Left ventricle myocardium superior (tissue), 1 donor: Measurements from ENCODE around the gene TRERF1. TPM values are rescaled to one million over a fixed set of nuclear protein-coding genes. Genes with fewer than 3 reads are reported as not detected.
A peak's percentile ranks its signal among the peaks of the same experiment; 100 is the strongest.
"Not testable (repeated sequence)": the region's sequence is repeated elsewhere in the genome, so short reads cannot be mapped to it uniquely, and the experiment has no call there.

ENCODE experiments used
- ATAC-seq: fragments of 200-7000 bp; cut with Tn5 transposase; one replicate; pipeline ENCODE4 v1.9.1; 2020; ENCODE audit warnings: mild to moderate bottlenecking, moderate library complexity
- DNase-seq: peaks from one replicate; pipeline ENCODE4 v3.0.0-alpha.2; 2020
- intact Hi-C: fragments of 100-400 bp; cut with micrococcal nuclease; formaldehyde crosslinking; loops from one replicate; pipeline ENCODE4 v1.11.0; 2022
- total RNA-seq: library from RNA; stranded (reverse); fragmentation: NEBNext Ultra II Directional; extraction: Animal tissue kit (Norgen Biotek cat#: 25700); gene quantifications from one replicate; pipeline ENCODE4 v1.2.1, GENCODE V29; 2021
- donor health status: DM: no; HTN: yes; CAD: no; lungs with severe emphysema.

TRERF1 gene
- total RNA-seq, 1 donor from 2014 or later: 1.8 TPM

- ATAC-seq (no peak), DNase-seq (no peak)
- intact Hi-C loops: no loop called here
These were observed 254.0 kb downstream of the TRERF1 start for GRCh38 chr6:42197555-42198362.

GRCh38 chr6:42195415-42195814, 256.3 kb downstream of the TRERF1 start:
- intact Hi-C loops: no loop called here
- DNase-seq (no peak), ATAC-seq (no peak)

GRCh38 chr6:42194056-42194455, 257.7 kb downstream of the TRERF1 start:
- DNase-seq (no peak), ATAC-seq (no peak)
- intact Hi-C loops: no loop called here

GRCh38 chr6:42193491-42193894, 258.2 kb downstream of the TRERF1 start:
- DNase-seq (no peak), ATAC-seq (no peak)
- intact Hi-C loops: no loop called here

GRCh38 chr6:42192385-42192784, 259.3 kb downstream of the TRERF1 start:
- DNase-seq, ATAC-seq, intact Hi-C loops: not testable (repeated sequence)

- DNase-seq: no peak
- ATAC-seq: peak; percentile 43
- intact Hi-C loops: no loop called here
These were observed 261.1 kb downstream of the TRERF1 start for GRCh38 chr6:42190554-42191183.

- ATAC-seq (no peak), DNase-seq (no peak)
- intact Hi-C loops: no loop called here
These were observed 263.3 kb downstream of the TRERF1 start for GRCh38 chr6:42188406-42188805.

GRCh38 chr6:42185597-42185996, 266.1 kb downstream of the TRERF1 start:
- peak; percentile 66 for ATAC-seq

GRCh38 chr6:42184475-42184874, 267.3 kb downstream of the TRERF1 start:
- ATAC-seq: no peak
- DNase-seq: no peak
- intact Hi-C loops: no loop called here

More at GRCh38 chr6:42185597-42185996, 266.1 kb downstream of the TRERF1 start:
- intact Hi-C loops: no loop called here
- no peak for DNase-seq

GRCh38 chr6:42182101-42182500, 269.6 kb downstream of the TRERF1 start:
- intact Hi-C loops: no loop called here
- no peak for DNase-seq
- ATAC-seq: no peak

- ATAC-seq: no peak
- no peak for DNase-seq
- intact Hi-C loops: no loop called here
These were observed 271.8 kb downstream of the TRERF1 start for GRCh38 chr6:42179945-42180313.

GRCh38 chr6:42179261-42179944, 272.3 kb downstream of the TRERF1 start:
- ATAC-seq (no peak), DNase-seq (no peak)
- intact Hi-C loops: no loop called here

- ATAC-seq: no peak
- intact Hi-C loops: no loop called here
- no peak for DNase-seq
These were observed 274.0 kb downstream of the TRERF1 start for GRCh38 chr6:42177514-42178364.

- ATAC-seq (no peak), DNase-seq (no peak)
- intact Hi-C loops: no loop called here
These were observed 274.7 kb downstream of the TRERF1 start for GRCh38 chr6:42176981-42177380.

- no peak for ATAC-seq
- intact Hi-C loops: no loop called here
These were observed 275.9 kb downstream of the TRERF1 start for GRCh38 chr6:42175860-42176259.

More at GRCh38 chr6:42175860-42176259, 275.9 kb downstream of the TRERF1 start:
- DNase-seq: no peak
